ENCODE data around the gene COL18A1. TPM values are rescaled to one million over a fixed set of nuclear protein-coding genes. Genes with fewer than 3 reads are reported as not detected.

COL18A1 gene
- polyA plus RNA-seq, 2 of the 4 experiments (the other 2 are of a cell fraction): 17.3 to 88.4 TPM

- TF ChIP-seq EHMT2 (IDR thresholded peaks at IDR 0.05; ENCODE audit: low read depth) (no peak), PHF8 (IDR thresholded peaks at IDR 0.05; ENCODE audit: borderline replicate concordance, low read depth) (no peak), EHF (CRISPR knock-in tag; IDR thresholded peaks at IDR 0.05) (no peak), HMGXB4 (CRISPR knock-in tag; IDR thresholded peaks at IDR 0.05; ENCODE audit: borderline replicate concordance) (no peak), HOXB13 (CRISPR knock-in tag; IDR thresholded peaks at IDR 0.05; ENCODE audit: low read depth) (no peak)
Observed at GRCh38 chr21:45396620-45396995, 8.4 kb upstream of the COL18A1 start (continued).

GRCh38 chr21:45397381-45397780, 7.6 kb upstream of the COL18A1 start:
- peaks cover 12% of the 10 kb centered on the region; the same call in 2 of the 3 replicates for H3K9me3 ChIP-seq
- H3K4me3 ChIP-seq: no peak overlapping the region
- ATAC-seq (no peak), DNase-seq (ENCODE audit: low read depth in 1 of 2, low spot score in 1 of 2) (no peak), FAIRE-seq (no peak)
- H3K27ac ChIP-seq: no peak overlapping the region
- POLR2A ChIA-PET: no interaction called here
- CTCF ChIA-PET: no interaction called here
- TF ChIP-seq BHLHE40 (IDR thresholded peaks at IDR 0.05; ENCODE audit: low read depth, low read length) (no peak), KDM1A (IDR thresholded peaks at IDR 0.05; ENCODE audit: low read depth) (no peak), ESRRA (IDR thresholded peaks at IDR 0.05; ENCODE audit: borderline replicate concordance, low read length) (no peak), HES2 (IDR thresholded peaks at IDR 0.05) (no peak), NFE2L2 (conservative IDR thresholded peaks at IDR 0.05; ENCODE audit: low read length) (no peak), GATA3 (IDR thresholded peaks at IDR 0.05; ENCODE audit: borderline replicate concordance) (no peak), HEYL (CRISPR knock-in tag; IDR thresholded peaks at IDR 0.05) (no peak), RNF2 (IDR thresholded peaks at IDR 0.05; ENCODE audit: borderline replicate concordance, low read depth) (no peak), ZFP36 (IDR thresholded peaks at IDR 0.05; ENCODE audit: borderline replicate concordance, partially characterized antibody) (no peak), REST (IDR thresholded peaks at IDR 0.05) (no peak), RAD21 (conservative IDR thresholded peaks at IDR 0.05 in 1 of 2, IDR thresholded peaks at IDR 0.05 in 1 of 2) (no peak), CEBPB (IDR thresholded peaks at IDR 0.05) (no peak), HOXA7 (CRISPR knock-in tag; IDR thresholded peaks at IDR 0.05) (no peak), ATOH8 (CRISPR knock-in tag; IDR thresholded peaks at IDR 0.05; ENCODE audit: low read depth) (no peak)
- H3K4me2 ChIP-seq: no peak overlapping the region
- no peaks in the 10 kb centered on the region for H3K4me1 ChIP-seq
- WGBS (ENCODE audit: missing lambda C conversion rate): 39% methylated on average over 2 of the region's 2 CpGs

Measured in A549 (cell line).